ENCODE results near the gene MTG2. TPM values are rescaled to one million over a fixed set of nuclear protein-coding genes. Genes with fewer than 3 reads are reported as not detected.

The MTG2 gene
- total and polyA plus RNA-seq, 2 of the 13 experiments (the other 11 are each of a cell fraction or from before 2014, with no cell fraction given), result 20.4 to 37.8 TPM

- TF ChIP-seq DBP (CRISPR knock-in tag; IDR thresholded peaks at IDR 0.05; ENCODE audit: not compliant biosample characterization) (no peak), ARHGAP35 (CRISPR knock-in tag; IDR thresholded peaks at IDR 0.05; ENCODE audit: borderline replicate concordance) (peak; percentile 81), ASH2L (IDR thresholded peaks at IDR 0.05; ENCODE audit: insufficient read length, low read depth, low read length) (peak; percentile 61), ZBTB33 (CRISPR knock-in tag; IDR thresholded peaks at IDR 0.05) (peak; percentile 34; the same call in 1 of the 2 replicates), ZNF724P (CRISPR knock-in tag; IDR thresholded peaks at IDR 0.05; ENCODE audit: borderline replicate concordance) (no peak; the same call in 1 of the 2 replicates), WIZ (CRISPR knock-in tag; IDR thresholded peaks at IDR 0.05) (no peak), SKI (IDR thresholded peaks at IDR 0.05; ENCODE audit: partially characterized antibody) (peak; percentile 89), ZNF234 (CRISPR knock-in tag; conservative IDR thresholded peaks at IDR 0.05) (no peak), GMEB1 (CRISPR knock-in tag; IDR thresholded peaks at IDR 0.05; ENCODE audit: borderline replicate concordance) (peak; percentile 97), ZSCAN25 (CRISPR knock-in tag; IDR thresholded peaks at IDR 0.05) (no peak; the same call in 1 of the 2 replicates), ZNF12 (CRISPR knock-in tag; IDR thresholded peaks at IDR 0.05) (peak; percentile 43; the same call in 1 of the 2 replicates), NONO (IDR thresholded peaks at IDR 0.05) (no peak), NONO (CRISPR knock-in tag; conservative IDR thresholded peaks at IDR 0.05) (peak; percentile 74), ZNF605 (CRISPR knock-in tag; IDR thresholded peaks at IDR 0.05) (no peak), EP300 (IDR thresholded peaks at IDR 0.05; ENCODE audit: low read depth in 2 of 2, low read length in 2 of 2) (no peak), EP300 (CRISPR knock-in tag; IDR thresholded peaks at IDR 0.05; ENCODE audit: borderline replicate concordance) (0 out of 2 replicates have a peak, but pooled peaks have one; percentile 15), ZNF710 (CRISPR knock-in tag; IDR thresholded peaks at IDR 0.05; ENCODE audit: borderline replicate concordance) (no peak), ZNF580 (CRISPR knock-in tag; IDR thresholded peaks at IDR 0.05; ENCODE audit: borderline replicate concordance, low read depth) (no peak), MXI1 (IDR thresholded peaks at IDR 0.05; ENCODE audit: borderline replicate concordance, low read depth, low read length) (peak; percentile 91), ZFP36L1 (CRISPR knock-in tag; IDR thresholded peaks at IDR 0.05) (no peak), TMF1 (CRISPR knock-in tag; IDR thresholded peaks at IDR 0.05; ENCODE audit: low read depth) (peak; percentile 64), DPF2 (CRISPR knock-in tag; IDR thresholded peaks at IDR 0.05; ENCODE audit: borderline replicate concordance, low read depth) (no peak)
These were observed 39.5 kb upstream of the MTG2 start, which contains the start of the genes PSMA7 and SS18L1 (continued) for GRCh38 chr20:62143081-62143956.

Measured in HepG2 (cell line).